GM12878 (cell line): ENCODE data around the gene GALNS. TPM values are rescaled to one million over a fixed set of nuclear protein-coding genes. Genes with fewer than 3 reads are reported as not detected.

Experiments
- ATAC-seq: fragments of 200-7000 bp; cut with Tn5 transposase; 3 replicates; pipeline ENCODE4 v1.9.1; 2020; ENCODE audit warnings: mild to moderate bottlenecking, moderate library complexity
- BruUV-seq: library from RNA; stranded (reverse); fragments of 400-500 nt; replicated peaks from 2 replicates; lab custom pipeline; 2021; lab: Mats Ljungman, UMichigan
- CTCF ChIA-PET: fragments of 300-600 bp; sonication (Branson Sonifier 250); formaldehyde crosslinking; extraction: SDS; loops from one replicate; lab custom pipeline; 2021; ENCODE audit warnings: inconsistent platforms; lab: Yijun Ruan, JAX
- POLR2A ChIA-PET: fragments of 350-600 bp; formaldehyde crosslinking; extraction: SDS; loops from one replicate; lab custom pipeline; 2021; ENCODE audit warnings: inconsistent platforms; lab: Charles Lee
- RAD21 ChIA-PET: fragments of 300-600 bp; sonication (Branson Sonifier 250); formaldehyde crosslinking; loops from one replicate; lab custom pipeline; 2023; ENCODE audit warnings: antibody characterized with exemption; ENCODE audit not compliant: unreplicated experiment; lab: Charles Lee
- SMC1A ChIA-PET: fragments of 300-600 bp; sonication (Branson Sonifier 250); formaldehyde crosslinking; loops from one replicate; lab custom pipeline; 2023; ENCODE audit not compliant: unreplicated experiment, uncharacterized antibody; lab: Charles Lee
- DNase-seq: peaks from one replicate; pipeline ENCODE4 v3.0.0-alpha.2; 2011; ENCODE audit warnings: low read depth, low spot score
- FAIRE-seq: peaks from 3 replicates; lab custom pipeline; 2011; peaks lifted over from hg19 to GRCh38; lab: Jason Lieb, UNC
- H2AFZ ChIP-seq: 2 replicates; pipeline ENCODE4 v1.6.0; 2011; ENCODE audit warnings: low read depth, low read length, control low read depth; ENCODE audit not compliant: control insufficient read depth
- H3K27ac ChIP-seq: 2 replicates; pipeline ENCODE4 v1.5.1; 2011; ENCODE audit warnings: control low read depth; ENCODE audit not compliant: control insufficient read depth, insufficient read depth
- H3K27me3 ChIP-seq, 2 experiments: replicated peaks in 1 of 2; 2 replicates each; pipeline versions ENCODE4 v1.6.0 to v1.6.1; 2011; ENCODE audit warnings: low read length in 1 of 2; ENCODE audit not compliant: control insufficient read depth in 2 of 2, insufficient read depth in 2 of 2
- H3K36me3 ChIP-seq, 2 experiments: 2 replicates each; pipeline ENCODE4 v1.5.1; 2011; ENCODE audit warnings: low read length in 1 of 2; ENCODE audit not compliant: control insufficient read depth in 2 of 2, insufficient read depth in 2 of 2
- H3K4me1 ChIP-seq: 2 replicates; pipeline ENCODE4 v1.6.1; 2011; ENCODE audit warnings: mild to moderate bottlenecking, low read length, moderate library complexity, mixed read lengths; ENCODE audit not compliant: control insufficient read depth, insufficient read depth
- H3K4me2 ChIP-seq: 2 replicates; pipeline ENCODE4 v1.6.0; 2011; ENCODE audit warnings: control low read depth; ENCODE audit not compliant: control insufficient read depth, insufficient read depth
- H3K4me3 ChIP-seq: fragments of 200-600 bp; sonication (generic); 2 replicates; pipeline ENCODE4 v1.5.1; 2016
- H3K79me2 ChIP-seq: 2 replicates; pipeline ENCODE4 v1.6.0; 2011; ENCODE audit warnings: low read length; ENCODE audit not compliant: control insufficient read depth, insufficient read depth
- H3K9ac ChIP-seq: 2 replicates; pipeline ENCODE4 v1.8.0; 2011; ENCODE audit warnings: low read length, control low read depth, mixed read lengths; ENCODE audit not compliant: control insufficient read depth, insufficient read depth
- H3K9me3 ChIP-seq: replicated peaks from 3 replicates; pipeline ENCODE4 v1.5.1; 2011; ENCODE audit warnings: mild to moderate bottlenecking, low read length; ENCODE audit not compliant: control insufficient read depth, insufficient read depth
- H4K20me1 ChIP-seq: 2 replicates; pipeline ENCODE4 v1.6.0; 2011; ENCODE audit not compliant: control insufficient read depth, insufficient read depth
- ATF7 ChIP-seq: fragments of 450-650 bp; IDR thresholded peaks from 2 replicates; pipeline ENCODE4 v1.6.1; 2016; ENCODE audit warnings: low read depth, mild to moderate bottlenecking
- CEBPB ChIP-seq, 2 experiments: fragments of 150-350 bp in 1 of 2; IDR thresholded peaks; 2 replicates each; pipeline ENCODE4 v1.6.1; 2012 to 2014; ENCODE audit warnings: low read depth in 2 of 2, low read length in 2 of 2, borderline replicate concordance in 1 of 2, inconsistent platforms in 1 of 2
- CHD1 ChIP-seq: IDR thresholded peaks from 2 replicates; pipeline ENCODE4 v1.6.1; 2012; ENCODE audit warnings: low read depth, low read length, improper control_type of control experiment
- GATAD2B ChIP-seq: fragments of 450-650 bp; conservative IDR thresholded peaks from 2 replicates; pipeline ENCODE4 v1.6.1; 2017; ENCODE audit warnings: low read depth, mild to moderate bottlenecking, moderate library complexity
- MYB ChIP-seq: fragments of 150-350 bp; IDR thresholded peaks from 2 replicates; pipeline ENCODE4 v1.6.1; 2014; ENCODE audit warnings: mild to moderate bottlenecking, low read depth, low read length, borderline replicate concordance
- NFXL1 ChIP-seq: fragments of 450-650 bp; IDR thresholded peaks from 2 replicates; pipeline ENCODE4 v1.6.1; 2017; ENCODE audit warnings: antibody characterized with exemption, mild to moderate bottlenecking, borderline replicate concordance
- TAF1 ChIP-seq: IDR thresholded peaks from 2 replicates; pipeline ENCODE4 v1.6.1; 2011; ENCODE audit warnings: mild to moderate bottlenecking, low read depth, low read length, borderline replicate concordance
- USF1 ChIP-seq: IDR thresholded peaks from 2 replicates; pipeline ENCODE4 v1.6.1; 2011; ENCODE audit warnings: borderline replicate concordance, low read depth, mild to moderate bottlenecking, moderate library complexity, mixed read lengths, low read length; ENCODE audit not compliant: insufficient read depth; ENCODE audit errors: extremely low read length
- ZNF622 ChIP-seq: fragments of 450-650 bp; IDR thresholded peaks from 2 replicates; pipeline ENCODE4 v1.6.1; 2017; ENCODE audit warnings: mild to moderate bottlenecking, inconsistent platforms
- WGBS: methylation state at CpG from one replicate; pipeline ENCODE4 v1.1.6; 2016; ENCODE audit warnings: low lambda C conversion rate; ENCODE audit not compliant: insufficient replicate concordance, insufficient coverage; ENCODE audit errors: missing lambda C conversion rate; 5-methylcytosine and 5-hydroxymethylcytosine counted together
- in situ Hi-C: fragments of 300-500 bp; cut with MboI; formaldehyde crosslinking; loops from 9 replicates; pipeline ENCODE4 v1.14.3; 2018; ENCODE audit warnings: mixed read lengths
- intact Hi-C: fragments of 100-400 bp; cut with micrococcal nuclease; formaldehyde crosslinking; loops from one replicate; pipeline ENCODE4 v1.14.2; 2022; ENCODE audit not compliant: unreplicated experiment
- polyA plus RNA-seq, 11 experiments: library from polyadenylated mRNA; depleted of rRNA in 4 of 11; unstranded in 6 of 11; stranded (reverse) in 5 of 11; fragments of >200 nt; fragmentation: Nextera tagmentation in 4 of 11; fragmentation: Illumina TruSeq in 1 of 11; extraction: Ambion mirVana in 4 of 11; extraction: Trizol in 1 of 11; gene quantifications; 1 replicate in 1 of 11; 2 replicates in 10 of 11; pipeline versions ENCODE4 v1.2.1 to v1.2.3, GENCODE V29; 2011 to 2016; ENCODE audit warnings: inconsistent platforms in 2 of 11, missing spikeins in 2 of 11, low read depth in 1 of 11
- total RNA-seq, 4 experiments: library from RNA; depleted of rRNA in 3 of 4; stranded (reverse); fragments of >200 nt in 3 of 4; fragmentation: Illumina TruSeq in 1 of 4; extraction: Trizol in 1 of 4; gene quantifications; 2 replicates each; pipeline versions ENCODE4 v1.2.1 to v1.2.3, GENCODE V29; 2013 to 2021
- TF ChIP-seq, protein P1 (sequence below): fragments of 450-650 bp; formaldehyde crosslinking; IDR thresholded peaks from 2 replicates; pipeline ENCODE4 v1.5.0; 2022; ENCODE audit warnings: mild to moderate bottlenecking, missing genetic modification characterization
- TF ChIP-seq, protein P2 (sequence below): IDR thresholded peaks from 2 replicates; pipeline ENCODE4 v1.6.1; 2011; ENCODE audit warnings: low read depth, low read length, improper control_type of control experiment, borderline replicate concordance

GALNS gene
- total and polyA plus RNA-seq, 10 of the 15 experiments (the other 5 are each of a cell fraction or from before 2014, with no cell fraction given): 0.37 to 12.4 (median 5.3) TPM

DNA sequence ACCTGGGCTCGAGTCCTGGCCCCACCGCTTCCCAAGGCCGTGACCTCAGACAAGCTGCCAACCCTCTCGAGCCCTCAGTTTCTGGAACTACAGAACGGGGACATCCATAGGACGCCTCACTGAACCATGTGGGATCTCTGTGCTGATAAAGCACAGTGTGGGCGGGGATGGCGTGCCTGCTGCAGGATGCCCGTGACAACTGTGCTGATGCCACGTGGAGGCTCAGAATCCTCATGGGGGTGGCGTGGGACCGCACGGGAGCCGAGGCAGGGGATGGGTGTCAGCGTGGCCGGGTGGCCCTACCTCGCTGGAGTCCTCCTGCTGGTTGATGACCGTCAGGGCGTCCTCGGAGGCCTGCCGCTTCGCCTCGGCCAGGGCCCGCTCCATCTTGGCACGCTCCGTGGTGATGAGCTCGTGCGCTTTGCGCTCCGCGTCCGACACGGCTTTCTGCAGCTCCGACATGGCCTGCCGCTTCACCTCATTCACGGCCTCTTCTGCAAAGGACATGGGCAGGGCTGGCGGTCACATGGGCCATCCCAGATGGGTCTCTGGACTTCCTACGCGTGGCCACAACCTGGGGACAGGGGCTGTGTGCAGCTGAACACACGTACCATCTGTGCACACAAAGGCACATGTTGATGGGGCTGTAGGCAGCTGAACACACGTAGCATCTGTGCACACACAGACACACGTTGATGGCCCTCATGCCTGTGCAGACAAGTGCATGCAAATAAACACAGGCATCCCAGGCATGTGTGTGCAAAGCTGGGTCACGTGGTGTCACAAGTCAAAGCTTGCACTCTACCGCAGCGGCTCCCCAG lies 22.4 kb upstream of the GALNS start:
- Histone ChIP-seq H3K27me3 (no peaks in the 10 kb centered on the region), H3K4me3 (no peak overlapping the region), H3K9me3 (no peaks in the 10 kb centered on the region), H2AFZ (no peak overlapping the region), H4K20me1 (no peaks in the 10 kb centered on the region)
- DNase-seq: no peak
- intact Hi-C loops: no loop called here
- 90% methylated on average over 30 of the region's 45 CpGs for WGBS
- ATAC-seq: no peak
- no peak for TF ChIP-seq ATF7
- TF ChIP-seq CEBPB (IDR thresholded peaks at IDR 0.05; ENCODE audit: borderline replicate concordance in 1 of 2, low read depth in 2 of 2, low read length in 2 of 2): no peak
- no peak for TF ChIP-seq CHD1
- no peak for TF ChIP-seq ZNF622
- TF ChIP-seq MYB: no peak
- TF ChIP-seq USF1: no peak
- no peak for TF ChIP-seq NFXL1
- TF ChIP-seq, protein P1, sequence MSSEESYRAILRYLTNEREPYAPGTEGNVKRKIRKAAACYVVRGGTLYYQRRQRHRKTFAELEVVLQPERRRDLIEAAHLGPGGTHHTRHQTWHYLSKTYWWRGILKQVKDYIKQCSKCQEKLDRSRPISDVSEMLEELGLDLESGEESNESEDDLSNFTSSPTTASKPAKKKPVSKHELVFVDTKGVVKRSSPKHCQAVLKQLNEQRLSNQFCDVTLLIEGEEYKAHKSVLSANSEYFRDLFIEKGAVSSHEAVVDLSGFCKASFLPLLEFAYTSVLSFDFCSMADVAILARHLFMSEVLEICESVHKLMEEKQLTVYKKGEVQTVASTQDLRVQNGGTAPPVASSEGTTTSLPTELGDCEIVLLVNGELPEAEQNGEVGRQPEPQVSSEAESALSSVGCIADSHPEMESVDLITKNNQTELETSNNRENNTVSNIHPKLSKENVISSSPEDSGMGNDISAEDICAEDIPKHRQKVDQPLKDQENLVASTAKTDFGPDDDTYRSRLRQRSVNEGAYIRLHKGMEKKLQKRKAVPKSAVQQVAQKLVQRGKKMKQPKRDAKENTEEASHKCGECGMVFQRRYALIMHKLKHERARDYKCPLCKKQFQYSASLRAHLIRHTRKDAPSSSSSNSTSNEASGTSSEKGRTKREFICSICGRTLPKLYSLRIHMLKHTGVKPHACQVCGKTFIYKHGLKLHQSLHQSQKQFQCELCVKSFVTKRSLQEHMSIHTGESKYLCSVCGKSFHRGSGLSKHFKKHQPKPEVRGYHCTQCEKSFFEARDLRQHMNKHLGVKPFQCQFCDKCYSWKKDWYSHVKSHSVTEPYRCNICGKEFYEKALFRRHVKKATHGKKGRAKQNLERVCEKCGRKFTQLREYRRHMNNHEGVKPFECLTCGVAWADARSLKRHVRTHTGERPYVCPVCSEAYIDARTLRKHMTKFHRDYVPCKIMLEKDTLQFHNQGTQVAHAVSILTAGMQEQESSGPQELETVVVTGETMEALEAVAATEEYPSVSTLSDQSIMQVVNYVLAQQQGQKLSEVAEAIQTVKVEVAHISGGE (CRISPR knock-in tag): no peak
- TF ChIP-seq, protein P2, sequence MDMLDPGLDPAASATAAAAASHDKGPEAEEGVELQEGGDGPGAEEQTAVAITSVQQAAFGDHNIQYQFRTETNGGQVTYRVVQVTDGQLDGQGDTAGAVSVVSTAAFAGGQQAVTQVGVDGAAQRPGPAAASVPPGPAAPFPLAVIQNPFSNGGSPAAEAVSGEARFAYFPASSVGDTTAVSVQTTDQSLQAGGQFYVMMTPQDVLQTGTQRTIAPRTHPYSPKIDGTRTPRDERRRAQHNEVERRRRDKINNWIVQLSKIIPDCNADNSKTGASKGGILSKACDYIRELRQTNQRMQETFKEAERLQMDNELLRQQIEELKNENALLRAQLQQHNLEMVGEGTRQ: no peak
- no peak for TF ChIP-seq GATAD2B
- TF ChIP-seq TAF1: no peak
- TF ChIP-seq, all 136 proteins: peak for 0
- no peak for FAIRE-seq
- Histone ChIP-seq H3K36me3 (peaks cover 2 to 4% of the 10 kb centered on the region in 2 experiments; a peak in 3 of 4 replicates), H3K4me1 (no peaks in the 10 kb centered on the region), H3K4me2 (no peak overlapping the region), H3K79me2 (no peaks in the 10 kb centered on the region), H3K9ac (no peak overlapping the region), H3K27ac (no peak overlapping the region)
- BruUV-seq: no TSS peak
- RAD21 ChIA-PET: no interaction called here
- CTCF ChIA-PET: no interaction called here
- in situ Hi-C loops: no loop called here
- POLR2A ChIA-PET: no interaction called here
- SMC1A ChIA-PET: no interaction called here
